Caco-2 (cell line): ENCODE data around the gene MMADHC. TPM values are rescaled to one million over a fixed set of nuclear protein-coding genes. Genes with fewer than 3 reads are reported as not detected.
A peak's percentile ranks its signal among the peaks of the same experiment; 100 is the strongest.
"Not testable (repeated sequence)": the region's sequence is repeated elsewhere in the genome, so short reads cannot be mapped to it uniquely, and the experiment has no call there.

ENCODE experiments used
- BruUV-seq: library from RNA; stranded (reverse); fragments of 400-500 nt; replicated peaks from 2 replicates; lab custom pipeline; 2021; lab: Mats Ljungman, UMichigan
- CTCF ChIA-PET: fragments of 300-600 bp; sonication (Branson Sonifier 250); formaldehyde crosslinking; loops from one replicate; lab custom pipeline; 2022; ENCODE audit warnings: antibody characterized with exemption; lab: Charles Lee
- POLR2A ChIA-PET: fragments of 300-600 bp; sonication (Branson Sonifier 250); formaldehyde crosslinking; loops from one replicate; lab custom pipeline; 2022; ENCODE audit warnings: antibody characterized with exemption; lab: Charles Lee
- DNase-seq, 2 experiments: peaks; one replicate each; pipeline versions ENCODE4 v3.0.0 to v3.0.0-alpha.2; 2020 to 2022
- H3K27me3 ChIP-seq: replicated peaks from 2 replicates; pipeline ENCODE4 v1.6.0; 2011; ENCODE audit warnings: low read length; ENCODE audit not compliant: control insufficient read depth, insufficient read depth
- H3K36me3 ChIP-seq: 2 replicates; pipeline ENCODE4 v1.5.1; 2011; ENCODE audit warnings: low read length; ENCODE audit not compliant: control insufficient read depth, insufficient read depth
- H3K4me1 ChIP-seq: fragments of 250-450 bp; sonication (Bioruptor Pico); 2 replicates; pipeline ENCODE4 v1.5.1; 2020; ENCODE audit warnings: mild to moderate bottlenecking
- H3K4me3 ChIP-seq: 2 replicates; pipeline ENCODE4 v1.5.1; 2011; ENCODE audit warnings: low read depth, mild to moderate bottlenecking, control low read depth, low read length
- H3K9me3 ChIP-seq: fragments of 250-450 bp; sonication (Bioruptor Pico); 2 replicates; pipeline ENCODE4 v1.5.1; 2020; ENCODE audit warnings: mild to moderate bottlenecking, moderate library complexity
- H3K27ac Mint-ChIP-seq: one replicate; pipeline ENCODE4 v1.8.0; 2022; ENCODE audit warnings: mixed read lengths; ENCODE audit not compliant: unreplicated experiment
- H3K27me3 Mint-ChIP-seq: one replicate; pipeline ENCODE4 v1.8.0; 2022; ENCODE audit warnings: mixed read lengths; ENCODE audit not compliant: insufficient read depth, unreplicated experiment
- H3K36me3 Mint-ChIP-seq: one replicate; pipeline ENCODE4 v1.8.0; 2022; ENCODE audit warnings: mild to moderate bottlenecking, mixed read lengths; ENCODE audit not compliant: insufficient read depth, unreplicated experiment
- H3K4me1 Mint-ChIP-seq: one replicate; pipeline ENCODE4 v1.8.0; 2022; ENCODE audit warnings: low read depth, mixed read lengths; ENCODE audit not compliant: unreplicated experiment
- H3K4me3 Mint-ChIP-seq: one replicate; pipeline ENCODE4 v1.8.0; 2022; ENCODE audit warnings: mild to moderate bottlenecking, moderate library complexity, mixed read lengths; ENCODE audit not compliant: unreplicated experiment
- H3K9me3 Mint-ChIP-seq: one replicate; pipeline ENCODE4 v1.8.0; 2022; ENCODE audit warnings: mixed read lengths; ENCODE audit not compliant: unreplicated experiment
- intact Hi-C: fragments of 100-400 bp; cut with micrococcal nuclease; formaldehyde crosslinking; loops from one replicate; pipeline ENCODE4 v1.10.0; 2022; ENCODE audit not compliant: unreplicated experiment
- total RNA-seq: library from RNA; stranded (reverse); gene quantifications from 2 replicates; pipeline ENCODE4 v1.2.3, GENCODE V29; 2022
- TF ChIP-seq, protein P1 (sequence below), 2 experiments: fragments of 200-600 bp in 1 of 2; IDR thresholded peaks; 1 replicate in 1 of 2; 2 replicates in 1 of 2; pipeline versions ENCODE4 v1.5.1 to v1.8.0; 2011 to 2022; ENCODE audit warnings: antibody characterized with exemption in 1 of 2, control low read depth in 1 of 2, inconsistent platforms in 1 of 2, low read depth in 1 of 2, low read length in 1 of 2, mild to moderate bottlenecking in 1 of 2, moderate library complexity in 1 of 2; ENCODE audit not compliant: insufficient read depth in 1 of 2, severe bottlenecking in 1 of 2, unreplicated experiment in 1 of 2

Gene MMADHC
- total RNA-seq, 1 experiment from 2014 or later: 132 TPM

DNA sequence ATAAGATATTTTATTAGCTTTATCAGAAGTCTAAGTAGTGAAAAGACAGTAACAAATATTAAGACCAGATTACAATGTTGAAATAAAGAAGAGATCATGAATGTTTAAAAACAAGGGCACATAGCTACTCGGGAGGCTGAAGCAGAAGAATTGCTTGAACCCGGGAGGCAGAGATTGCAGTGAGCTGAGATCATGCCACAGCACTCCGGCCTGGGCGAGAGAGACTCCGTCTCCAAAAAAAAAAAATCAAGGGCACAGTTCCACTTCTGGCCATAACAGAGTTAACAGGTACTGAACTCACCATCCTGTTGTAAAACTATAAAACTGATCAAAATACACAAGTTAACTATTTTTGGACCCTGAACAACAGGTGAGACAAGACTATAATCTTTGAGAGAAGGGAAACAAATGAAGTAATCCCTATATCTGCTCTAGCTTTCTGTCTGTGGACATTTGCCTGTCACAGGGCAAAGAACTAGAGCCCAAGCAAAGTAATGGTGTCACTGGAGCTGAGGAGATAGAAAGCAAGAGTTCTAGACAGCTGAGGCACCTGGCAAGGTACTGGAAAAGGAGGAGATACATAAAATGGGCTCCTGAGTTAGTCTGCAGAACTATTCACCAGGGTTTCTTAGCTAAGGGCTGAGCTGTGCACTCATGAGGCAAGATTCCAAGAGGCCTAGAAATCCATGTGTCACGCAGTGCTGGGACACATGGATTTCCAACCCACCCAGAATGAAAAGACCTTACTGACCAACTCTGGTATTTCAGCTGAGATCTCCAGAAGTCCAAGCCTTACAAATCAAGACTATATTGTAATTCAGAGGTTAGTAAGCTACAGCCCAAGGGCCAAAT is 15.2 kb downstream of the MMADHC start:
- no TSS peak for BruUV-seq

DNA sequence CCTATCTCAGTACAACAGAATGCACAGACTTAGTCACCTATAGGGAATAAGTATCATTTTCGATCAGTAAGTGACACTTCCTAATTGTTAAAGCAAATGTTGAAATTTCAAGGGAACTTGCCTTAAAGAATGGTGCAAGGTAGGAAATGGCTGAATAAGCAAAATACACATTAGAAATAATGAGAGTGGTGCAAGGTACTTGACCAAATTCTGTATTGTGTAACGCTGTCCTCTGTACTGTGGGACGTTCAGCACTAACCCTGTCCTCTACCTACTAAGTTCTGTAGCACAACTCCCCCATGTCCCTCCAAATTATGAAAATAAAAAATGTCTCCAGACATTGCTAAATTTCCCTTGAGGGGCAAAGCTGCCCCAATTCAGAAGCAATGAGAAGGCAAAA is 19.4 kb downstream of the MMADHC start:
- no peak overlapping the region for H3K4me3 Mint-ChIP-seq
- no peaks in the 10 kb centered on the region for H3K4me1 Mint-ChIP-seq
- H3K27me3 Mint-ChIP-seq: no peaks in the 10 kb centered on the region
- Histone ChIP-seq H3K9me3 (no peaks in the 10 kb centered on the region), H3K4me1 (peaks cover 8% of the 10 kb centered on the region; the same call in 1 of the 2 replicates), H3K27me3 (no peaks in the 10 kb centered on the region), H3K4me3 (no peak overlapping the region), H3K36me3 (peaks cover 1% of the 10 kb centered on the region)
- H3K9me3 Mint-ChIP-seq: no peaks in the 10 kb centered on the region
- DNase-seq: no peak
- peaks cover 48% of the 10 kb centered on the region for H3K36me3 Mint-ChIP-seq
- H3K27ac Mint-ChIP-seq: no peak overlapping the region
- TF ChIP-seq, protein P1, sequence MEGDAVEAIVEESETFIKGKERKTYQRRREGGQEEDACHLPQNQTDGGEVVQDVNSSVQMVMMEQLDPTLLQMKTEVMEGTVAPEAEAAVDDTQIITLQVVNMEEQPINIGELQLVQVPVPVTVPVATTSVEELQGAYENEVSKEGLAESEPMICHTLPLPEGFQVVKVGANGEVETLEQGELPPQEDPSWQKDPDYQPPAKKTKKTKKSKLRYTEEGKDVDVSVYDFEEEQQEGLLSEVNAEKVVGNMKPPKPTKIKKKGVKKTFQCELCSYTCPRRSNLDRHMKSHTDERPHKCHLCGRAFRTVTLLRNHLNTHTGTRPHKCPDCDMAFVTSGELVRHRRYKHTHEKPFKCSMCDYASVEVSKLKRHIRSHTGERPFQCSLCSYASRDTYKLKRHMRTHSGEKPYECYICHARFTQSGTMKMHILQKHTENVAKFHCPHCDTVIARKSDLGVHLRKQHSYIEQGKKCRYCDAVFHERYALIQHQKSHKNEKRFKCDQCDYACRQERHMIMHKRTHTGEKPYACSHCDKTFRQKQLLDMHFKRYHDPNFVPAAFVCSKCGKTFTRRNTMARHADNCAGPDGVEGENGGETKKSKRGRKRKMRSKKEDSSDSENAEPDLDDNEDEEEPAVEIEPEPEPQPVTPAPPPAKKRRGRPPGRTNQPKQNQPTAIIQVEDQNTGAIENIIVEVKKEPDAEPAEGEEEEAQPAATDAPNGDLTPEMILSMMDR (IDR thresholded peaks at IDR 0.05; ENCODE audit: insufficient read depth in 1 of 2, low read depth in 1 of 2, low read length in 1 of 2, severe bottlenecking in 1 of 2, unreplicated experiment in 1 of 2): no peak
- POLR2A ChIA-PET: no interaction called here
- CTCF ChIA-PET: no interaction called here
- BruUV-seq: no TSS peak
- intact Hi-C loops: no loop called here

More for the DNA sequence above, 15.2 kb downstream of the MMADHC start:
- POLR2A ChIA-PET: interaction anchor here (0.7 to 2.5 kb wide), 3 partner anchors 9 to 408 kb away, joined by 3 to 15 read pairs (median 4); partner anchors contain the start of gene MMADHC
- Mint-ChIP-seq H3K27ac (no peak overlapping the region), H3K4me3 (no peak overlapping the region), H3K9me3 (no peaks in the 10 kb centered on the region), H3K36me3 (peaks cover 58% of the 10 kb centered on the region), H3K27me3 (no peaks in the 10 kb centered on the region), H3K4me1 (peaks cover 6% of the 10 kb centered on the region)
- peak in 1 of 2 experiments; percentile 23 for DNase-seq
- H3K36me3 ChIP-seq: peaks cover 1% of the 10 kb centered on the region
- peaks cover 15% of the 10 kb centered on the region; the same call in 1 of the 2 replicates for H3K4me1 ChIP-seq
- no peaks in the 10 kb centered on the region for H3K27me3 ChIP-seq
- H3K9me3 ChIP-seq: no peaks in the 10 kb centered on the region
- CTCF ChIA-PET: interaction anchor here (2.3 kb wide), 1 partner anchor 556 kb away, joined by 18 read pairs; no protein-coding TSS in a partner anchor
- no peak overlapping the region for H3K4me3 ChIP-seq
- intact Hi-C loops: loop anchor here (2.0 kb wide), 1 partner anchor 14 kb away; the partner anchor contains the start of gene MMADHC
- TF ChIP-seq, protein P1 (IDR thresholded peaks at IDR 0.05; ENCODE audit: insufficient read depth in 1 of 2, low read depth in 1 of 2, low read length in 1 of 2, severe bottlenecking in 1 of 2, unreplicated experiment in 1 of 2): no peak

DNA sequence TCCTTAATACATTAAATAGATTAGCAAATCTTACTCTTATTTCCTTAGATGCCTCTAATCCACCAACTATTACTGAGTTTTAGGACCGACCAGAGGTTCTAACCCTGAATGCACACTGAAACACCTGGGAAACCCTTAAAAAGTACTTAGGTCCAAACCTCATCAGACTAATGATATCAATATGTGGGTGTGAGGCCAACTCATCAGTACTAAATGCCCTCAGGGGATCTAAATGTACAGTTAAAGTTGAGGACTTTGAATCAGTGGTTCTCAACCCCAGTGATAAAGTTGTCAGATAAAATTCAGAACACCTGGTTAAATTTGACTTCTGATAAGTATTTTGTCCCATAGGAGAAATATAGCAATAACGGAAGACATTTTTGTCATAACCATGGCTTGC is 20.9 kb downstream of the MMADHC start:
- no peaks in the 10 kb centered on the region for H3K9me3 ChIP-seq
- 0 out of 2 replicates have a peak, but pooled peaks cover 4% of the 10 kb centered on the region for H3K4me1 ChIP-seq
- no peaks in the 10 kb centered on the region for H3K27me3 ChIP-seq
- H3K4me3 Mint-ChIP-seq: no peak overlapping the region
- TF ChIP-seq, protein P1 (IDR thresholded peaks at IDR 0.05; ENCODE audit: insufficient read depth in 1 of 2, low read depth in 1 of 2, low read length in 1 of 2, severe bottlenecking in 1 of 2, unreplicated experiment in 1 of 2): no peak
- H3K4me1 Mint-ChIP-seq: no peaks in the 10 kb centered on the region
- no peak overlapping the region for H3K4me3 ChIP-seq
- no peaks in the 10 kb centered on the region for H3K9me3 Mint-ChIP-seq
- peaks cover 42% of the 10 kb centered on the region for H3K36me3 Mint-ChIP-seq
- DNase-seq: no peak
- no TSS peak for BruUV-seq
- no peaks in the 10 kb centered on the region for H3K27me3 Mint-ChIP-seq
- H3K36me3 ChIP-seq: peaks cover 1% of the 10 kb centered on the region
- no peak overlapping the region for H3K27ac Mint-ChIP-seq
- intact Hi-C loops: no loop called here
- CTCF ChIA-PET: no interaction called here
- POLR2A ChIA-PET: no interaction called here

DNA sequence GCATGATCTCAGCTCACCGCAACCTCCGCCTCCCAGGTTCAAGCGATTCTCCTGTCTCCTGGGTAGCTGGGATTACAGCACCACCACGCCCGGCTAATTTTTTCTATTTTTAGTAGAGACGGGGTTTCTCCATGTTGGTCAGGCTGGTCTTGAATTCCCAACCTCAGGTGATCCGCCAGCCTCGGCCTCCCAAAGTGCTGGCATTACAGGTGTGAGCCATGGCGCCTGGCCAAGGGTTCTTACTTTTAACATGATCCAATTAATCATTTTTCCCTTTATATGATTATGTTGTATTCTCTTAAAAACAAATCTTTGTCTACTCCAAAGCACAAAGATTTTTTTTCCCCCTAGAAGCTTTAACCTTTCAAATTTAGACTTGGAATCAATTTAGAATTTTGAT is 21.9 kb downstream of the MMADHC start:
- intact Hi-C loops, DNase-seq, H3K4me1 ChIP-seq, H3K4me3 Mint-ChIP-seq, H3K27me3 Mint-ChIP-seq, CTCF ChIA-PET, H3K9me3 ChIP-seq, H3K27ac Mint-ChIP-seq, H3K36me3 ChIP-seq, BruUV-seq, H3K4me1 Mint-ChIP-seq, H3K4me3 ChIP-seq, POLR2A ChIA-PET, H3K9me3 Mint-ChIP-seq, H3K27me3 ChIP-seq: not testable (repeated sequence)
- H3K36me3 Mint-ChIP-seq: peaks cover 42% of the 10 kb centered on the region
